HepG2 (cell line): ENCODE results near the gene C1orf116. TPM values are rescaled to one million over a fixed set of nuclear protein-coding genes. Genes with fewer than 3 reads are reported as not detected.

Experiments
- ATAC-seq: fragments of 200-7000 bp; cut with Tn5 transposase; 3 replicates; pipeline ENCODE4 v1.9.1; 2020; ENCODE audit warnings: mild to moderate bottlenecking, moderate library complexity
- BruUV-seq: library from RNA; stranded (reverse); fragments of 400-500 nt; replicated peaks from 2 replicates; lab custom pipeline; 2021; lab: Mats Ljungman, UMichigan
- CTCF ChIA-PET: fragments of 300-600 bp; formaldehyde crosslinking; extraction: SDS; loops from one replicate; lab custom pipeline; 2021; ENCODE audit warnings: low total read pairs, inconsistent platforms, low intra/inter-chr PET ratio; lab: Yijun Ruan, JAX
- POLR2A ChIA-PET: fragments of 350-600 bp; sonication (Branson Sonifier 250); formaldehyde crosslinking; loops from one replicate; lab custom pipeline; 2020; ENCODE audit warnings: antibody characterized with exemption, inconsistent platforms; lab: Yijun Ruan, JAX
- DNase-seq: peaks from one replicate; pipeline ENCODE4 v3.0.0-alpha.2; 2015; ENCODE audit warnings: low spot score
- FAIRE-seq: peaks from 3 replicates; lab custom pipeline; 2011; peaks lifted over from hg19 to GRCh38; lab: Jason Lieb, UNC
- H2AFZ ChIP-seq: one replicate; pipeline ENCODE4 v1.6.1; 2011; ENCODE audit warnings: low read length, inconsistent platforms
- H3K27ac ChIP-seq: fragments of 300-600 bp; 3 replicates; pipeline ENCODE4 v1.8.0; 2011; ENCODE audit warnings: mixed run types, mild to moderate bottlenecking, mixed read lengths, low read length, inconsistent platforms; ENCODE audit not compliant: insufficient read depth; ENCODE audit errors: extremely low read length
- H3K27me3 ChIP-seq, 2 experiments: fragments of 200-600 bp in 1 of 2; 2 replicates in 1 of 2; 3 replicates in 1 of 2; pipeline versions ENCODE4 v1.6.0 to v1.8.0; 2011; ENCODE audit warnings: low read length in 2 of 2, mild to moderate bottlenecking in 2 of 2, moderate library complexity in 2 of 2, inconsistent platforms in 1 of 2; ENCODE audit not compliant: insufficient read depth in 2 of 2, control insufficient read depth in 1 of 2
- H3K36me3 ChIP-seq, 2 experiments: fragments of 200-600 bp in 1 of 2; replicated peaks in 1 of 2; 2 replicates in 1 of 2; 3 replicates in 1 of 2; pipeline versions ENCODE4 v1.5.1 to v1.8.0; 2011; ENCODE audit warnings: low read length in 2 of 2, inconsistent platforms in 1 of 2; ENCODE audit not compliant: insufficient read depth in 2 of 2, control insufficient read depth in 1 of 2
- H3K4me1 ChIP-seq: 2 replicates; pipeline ENCODE4 v1.5.1; 2012; ENCODE audit warnings: low read length, inconsistent platforms; ENCODE audit not compliant: insufficient read depth
- H3K4me2 ChIP-seq: 2 replicates; pipeline ENCODE4 v1.6.0; 2011; ENCODE audit warnings: low read depth, low read length, inconsistent platforms
- H3K4me3 ChIP-seq, 3 experiments: fragments of 200-600 bp in 1 of 3; sonication (generic), shearing (Covaris generic) in 1 of 3; replicated peaks in 1 of 3; 2 replicates each; pipeline ENCODE4 v1.5.1; 2011 to 2016; ENCODE audit warnings: low read length in 3 of 3, inconsistent platforms in 2 of 3, low read depth in 2 of 3, mild to moderate bottlenecking in 2 of 3, control low read depth in 1 of 3, mixed read lengths in 1 of 3; ENCODE audit not compliant: insufficient read depth in 1 of 3
- H3K79me2 ChIP-seq: one replicate; pipeline ENCODE4 v1.6.1; 2011; ENCODE audit warnings: low read length, inconsistent platforms; ENCODE audit not compliant: insufficient read depth
- H3K9ac ChIP-seq: 2 replicates; pipeline ENCODE4 v1.6.0; 2011; ENCODE audit warnings: mild to moderate bottlenecking, low read depth, low read length, inconsistent platforms; ENCODE audit not compliant: insufficient read depth
- H3K9me3 ChIP-seq: 2 replicates; pipeline ENCODE4 v1.5.1; 2012; ENCODE audit warnings: mild to moderate bottlenecking, low read length
- H4K20me1 ChIP-seq: 2 replicates; pipeline ENCODE4 v1.6.0; 2011; ENCODE audit warnings: inconsistent platforms, mild to moderate bottlenecking, low read length, moderate library complexity; ENCODE audit not compliant: insufficient read depth
- IKZF4 ChIP-seq: sonication (generic); formaldehyde crosslinking; IDR thresholded peaks from 2 replicates; pipeline ENCODE4 v1.5.1; 2020; ENCODE audit warnings: borderline replicate concordance, mild to moderate bottlenecking, low read depth, missing genetic modification reagents; ENCODE audit errors: not compliant biosample characterization
- KAT8 ChIP-seq: IDR thresholded peaks from 2 replicates; pipeline ENCODE4 v1.6.1; 2016; ENCODE audit warnings: missing genetic modification reagents, missing compliant biosample characterization
- MTF2 ChIP-seq: sonication (generic); formaldehyde crosslinking; IDR thresholded peaks from 2 replicates; pipeline ENCODE4 v1.5.0; 2020; ENCODE audit warnings: missing genetic modification reagents, borderline replicate concordance
- MYNN ChIP-seq: sonication (generic); formaldehyde crosslinking; IDR thresholded peaks from 2 replicates; pipeline ENCODE4 v1.4.0; 2020; ENCODE audit warnings: mild to moderate bottlenecking, low read depth, missing genetic modification reagents
- RAD51 ChIP-seq: fragments of 450-650 bp; IDR thresholded peaks from 2 replicates; pipeline ENCODE4 v1.6.1; 2016; ENCODE audit warnings: borderline replicate concordance
- U2AF1 ChIP-seq: fragments of 200-400 bp; formaldehyde crosslinking; optimal IDR thresholded peaks from 2 replicates; pipeline ENCODE3; 2017; ENCODE audit warnings: mild to moderate bottlenecking, low read depth, low read length
- ZNF720 ChIP-seq: sonication (generic); formaldehyde crosslinking; IDR thresholded peaks from 2 replicates; pipeline ENCODE4 v1.4.0; 2020; ENCODE audit warnings: missing genetic modification reagents
- ZSCAN20 ChIP-seq: sonication (generic); formaldehyde crosslinking; IDR thresholded peaks from 2 replicates; pipeline ENCODE4 v1.4.0; 2020; ENCODE audit warnings: missing genetic modification reagents, mild to moderate bottlenecking, borderline replicate concordance
- WGBS: methylation state at CpG from one replicate; pipeline ENCODE4 v1.1.6; 2017; ENCODE audit warnings: low lambda C conversion rate; 5-methylcytosine and 5-hydroxymethylcytosine counted together
- in situ Hi-C: cut with HindIII; loops from 2 replicates; pipeline ENCODE4 v1.10.0; 2017; ENCODE audit warnings: low pct_unique_long_range_greater_than_20kb; ENCODE audit not compliant: extremely low pct_ligation_motif_present
- intact Hi-C: fragments of 100-400 bp; cut with micrococcal nuclease; formaldehyde crosslinking; loops from one replicate; pipeline ENCODE4 v1.10.0; 2022; ENCODE audit not compliant: unreplicated experiment
- polyA plus RNA-seq, 8 experiments: library from polyadenylated mRNA; depleted of rRNA in 3 of 8; stranded (reverse) in 7 of 8; unstranded in 1 of 8; fragments of >200 nt; fragmentation: Illumina TruSeq in 4 of 8; extraction: Trizol in 4 of 8; gene quantifications; 2 replicates each; pipeline versions ENCODE4 v1.2.1 to v1.2.3, GENCODE V29; 2011 to 2016; ENCODE audit warnings: low read depth in 4 of 8, missing spikeins in 1 of 8, mixed read lengths in 1 of 8; ENCODE audit not compliant: insufficient read depth in 1 of 8
- total RNA-seq, 5 experiments: library from RNA; depleted of rRNA; stranded (reverse); fragments of >200 nt; fragmentation: Illumina TruSeq; extraction: Trizol; gene quantifications; 2 replicates each; pipeline ENCODE4 v1.2.3, GENCODE V29; 2016; ENCODE audit warnings: low read depth in 1 of 5
- TF ChIP-seq, protein P1 (sequence below): sonication (generic); formaldehyde crosslinking; IDR thresholded peaks from 2 replicates; pipeline ENCODE4 v1.5.0; 2020; ENCODE audit warnings: missing genetic modification reagents
- TF ChIP-seq, protein P2 (sequence below), 2 experiments: sonication (generic) in 1 of 2; formaldehyde crosslinking in 1 of 2; IDR thresholded peaks; 2 replicates each; pipeline versions ENCODE4 v1.5.1 to v1.6.1; 2011 to 2020; ENCODE audit warnings: borderline replicate concordance in 1 of 2, low read depth in 1 of 2, low read length in 1 of 2, mild to moderate bottlenecking in 1 of 2, missing genetic modification reagents in 1 of 2, moderate library complexity in 1 of 2

C1orf116 gene
- total and polyA plus RNA-seq, 2 of the 13 experiments (the other 11 are each of a cell fraction or from before 2014, with no cell fraction given), result 0.51 to 0.95 TPM

DNA sequence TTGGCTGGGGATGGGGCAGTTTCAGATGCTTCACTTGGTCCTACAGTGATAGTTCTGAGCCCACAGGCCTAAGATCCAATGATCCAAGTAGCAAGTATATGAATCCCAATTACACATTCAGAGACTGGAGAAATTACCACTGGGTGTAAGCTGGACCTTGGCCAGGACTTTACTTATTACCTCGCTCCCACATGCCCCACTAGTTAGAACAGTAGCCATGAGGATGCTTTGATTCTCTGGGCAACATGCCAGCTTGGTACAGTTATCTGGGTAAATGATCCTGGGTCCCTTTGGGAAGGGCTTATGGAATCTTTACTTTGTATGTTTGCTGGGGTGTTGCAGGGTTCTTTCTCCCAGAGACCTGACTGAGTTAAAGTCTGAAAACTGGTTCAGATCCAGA lies 57.2 kb downstream of the C1orf116 start:
- 0 out of 2 replicates have a peak, but pooled peaks cover 7% of the 10 kb centered on the region for H3K4me1 ChIP-seq
- H3K9ac ChIP-seq, result no peak overlapping the region
- no peaks in the 10 kb centered on the region for H3K36me3 ChIP-seq
- ChIA-PET CTCF (no interaction called here), POLR2A (no interaction called here)
- ATAC-seq (no peak), FAIRE-seq (no peak), DNase-seq (no peak)
- WGBS, result 25% methylated on average over 1 of the region's 1 CpG
- no peak overlapping the region for H2AFZ ChIP-seq
- H3K4me2 ChIP-seq, result no peak overlapping the region
- no peak overlapping the region for H3K4me3 ChIP-seq
- no peaks in the 10 kb centered on the region for H4K20me1 ChIP-seq
- in situ Hi-C loops, result no loop called here
- TF ChIP-seq MTF2, result no peak
- TF ChIP-seq ZNF720 (CRISPR knock-in tag), result no peak
- no peak for TF ChIP-seq ZSCAN20 (CRISPR knock-in tag)
- no peak for TF ChIP-seq U2AF1
- TF ChIP-seq MYNN, result no peak
- no peak for TF ChIP-seq KAT8 (CRISPR knock-in tag)
- TF ChIP-seq IKZF4 (CRISPR knock-in tag), result no peak
- intact Hi-C loops, result no loop called here
- H3K9me3 ChIP-seq, result no peaks in the 10 kb centered on the region
- no peak overlapping the region for H3K27ac ChIP-seq
- H3K27me3 ChIP-seq, result no peaks in the 10 kb centered on the region; a peak in 2 of 5 replicates
- H3K79me2 ChIP-seq, result no peaks in the 10 kb centered on the region
- no TSS peak for BruUV-seq

DNA sequence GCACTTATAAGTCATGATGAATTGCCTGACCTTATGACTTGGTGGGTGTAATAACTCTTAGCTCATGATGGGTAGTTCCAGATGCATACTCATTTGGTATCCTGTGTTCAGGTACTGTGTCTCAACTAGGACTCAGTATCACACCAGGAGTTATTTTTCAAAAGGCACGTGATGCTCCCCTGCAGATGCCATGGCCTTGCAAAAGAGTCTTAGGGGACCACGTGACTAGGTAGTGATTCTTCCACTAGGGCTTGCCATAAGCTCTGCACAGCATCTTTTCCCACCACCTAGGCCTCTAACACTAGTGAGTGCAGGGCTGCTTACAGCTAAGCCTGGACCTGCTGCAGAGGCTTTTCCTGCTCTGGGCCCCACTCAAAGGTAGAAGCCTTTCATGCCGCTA lies 58.4 kb downstream of the C1orf116 start:
- Histone ChIP-seq H4K20me1 (no peaks in the 10 kb centered on the region), H3K4me3 (no peak overlapping the region), H2AFZ (no peak overlapping the region), H3K4me1 (0 out of 2 replicates have a peak, but pooled peaks cover 7% of the 10 kb centered on the region), H3K9me3 (no peaks in the 10 kb centered on the region), H3K27ac (no peak overlapping the region), H3K9ac (no peak overlapping the region), H3K4me2 (no peak overlapping the region), H3K27me3 (peaks cover 0 to 9% of the 10 kb centered on the region in 2 experiments; a peak in 3 of 5 replicates), H3K36me3 (no peaks in the 10 kb centered on the region), H3K79me2 (no peaks in the 10 kb centered on the region)
- no peak for FAIRE-seq
- intact Hi-C loops (no loop called here), in situ Hi-C loops (no loop called here)
- ATAC-seq, result no peak
- TF ChIP-seq, protein P1, sequence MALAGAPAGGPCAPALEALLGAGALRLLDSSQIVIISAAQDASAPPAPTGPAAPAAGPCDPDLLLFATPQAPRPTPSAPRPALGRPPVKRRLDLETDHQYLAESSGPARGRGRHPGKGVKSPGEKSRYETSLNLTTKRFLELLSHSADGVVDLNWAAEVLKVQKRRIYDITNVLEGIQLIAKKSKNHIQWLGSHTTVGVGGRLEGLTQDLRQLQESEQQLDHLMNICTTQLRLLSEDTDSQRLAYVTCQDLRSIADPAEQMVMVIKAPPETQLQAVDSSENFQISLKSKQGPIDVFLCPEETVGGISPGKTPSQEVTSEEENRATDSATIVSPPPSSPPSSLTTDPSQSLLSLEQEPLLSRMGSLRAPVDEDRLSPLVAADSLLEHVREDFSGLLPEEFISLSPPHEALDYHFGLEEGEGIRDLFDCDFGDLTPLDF (CRISPR knock-in tag), result no peak
- TF ChIP-seq RAD51, result peak; percentile 17; the same call in 1 of the 2 replicates
- TF ChIP-seq, protein P2, sequence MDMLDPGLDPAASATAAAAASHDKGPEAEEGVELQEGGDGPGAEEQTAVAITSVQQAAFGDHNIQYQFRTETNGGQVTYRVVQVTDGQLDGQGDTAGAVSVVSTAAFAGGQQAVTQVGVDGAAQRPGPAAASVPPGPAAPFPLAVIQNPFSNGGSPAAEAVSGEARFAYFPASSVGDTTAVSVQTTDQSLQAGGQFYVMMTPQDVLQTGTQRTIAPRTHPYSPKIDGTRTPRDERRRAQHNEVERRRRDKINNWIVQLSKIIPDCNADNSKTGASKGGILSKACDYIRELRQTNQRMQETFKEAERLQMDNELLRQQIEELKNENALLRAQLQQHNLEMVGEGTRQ (IDR thresholded peaks at IDR 0.05; ENCODE audit: low read depth, low read length), result peak; percentile 55; the same call in 1 of the 2 replicates
- TF ChIP-seq, protein P2 (CRISPR knock-in tag; IDR thresholded peaks at IDR 0.05; ENCODE audit: borderline replicate concordance), result no peak
- POLR2A ChIA-PET, result no interaction called here
- WGBS, result 10% methylated on average over 2 of the region's 3 CpGs
- no TSS peak for BruUV-seq
- no peak for DNase-seq
- CTCF ChIA-PET, result no interaction called here
